ENCODE results near the gene TM6SF1.
"Not testable (repeated sequence)": the region's sequence is repeated elsewhere in the genome, so short reads cannot be mapped to it uniquely, and the experiment has no call there.

The TM6SF1 gene

GRCh38 chr15:83065431-83065830 lies 42.0 kb upstream of the TM6SF1 start:
- TF ChIP-seq, protein P1, sequence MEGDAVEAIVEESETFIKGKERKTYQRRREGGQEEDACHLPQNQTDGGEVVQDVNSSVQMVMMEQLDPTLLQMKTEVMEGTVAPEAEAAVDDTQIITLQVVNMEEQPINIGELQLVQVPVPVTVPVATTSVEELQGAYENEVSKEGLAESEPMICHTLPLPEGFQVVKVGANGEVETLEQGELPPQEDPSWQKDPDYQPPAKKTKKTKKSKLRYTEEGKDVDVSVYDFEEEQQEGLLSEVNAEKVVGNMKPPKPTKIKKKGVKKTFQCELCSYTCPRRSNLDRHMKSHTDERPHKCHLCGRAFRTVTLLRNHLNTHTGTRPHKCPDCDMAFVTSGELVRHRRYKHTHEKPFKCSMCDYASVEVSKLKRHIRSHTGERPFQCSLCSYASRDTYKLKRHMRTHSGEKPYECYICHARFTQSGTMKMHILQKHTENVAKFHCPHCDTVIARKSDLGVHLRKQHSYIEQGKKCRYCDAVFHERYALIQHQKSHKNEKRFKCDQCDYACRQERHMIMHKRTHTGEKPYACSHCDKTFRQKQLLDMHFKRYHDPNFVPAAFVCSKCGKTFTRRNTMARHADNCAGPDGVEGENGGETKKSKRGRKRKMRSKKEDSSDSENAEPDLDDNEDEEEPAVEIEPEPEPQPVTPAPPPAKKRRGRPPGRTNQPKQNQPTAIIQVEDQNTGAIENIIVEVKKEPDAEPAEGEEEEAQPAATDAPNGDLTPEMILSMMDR (IDR thresholded peaks at IDR 0.05; ENCODE audit: insufficient read depth, low read depth, low read length, missing control alignments), result no peak
- peak overlapping the region; percentile 98 for H3K4me3 ChIP-seq (ENCODE audit: low read depth, low read length)
- DNase-seq (ENCODE audit: low read depth), result no peak

DNA sequence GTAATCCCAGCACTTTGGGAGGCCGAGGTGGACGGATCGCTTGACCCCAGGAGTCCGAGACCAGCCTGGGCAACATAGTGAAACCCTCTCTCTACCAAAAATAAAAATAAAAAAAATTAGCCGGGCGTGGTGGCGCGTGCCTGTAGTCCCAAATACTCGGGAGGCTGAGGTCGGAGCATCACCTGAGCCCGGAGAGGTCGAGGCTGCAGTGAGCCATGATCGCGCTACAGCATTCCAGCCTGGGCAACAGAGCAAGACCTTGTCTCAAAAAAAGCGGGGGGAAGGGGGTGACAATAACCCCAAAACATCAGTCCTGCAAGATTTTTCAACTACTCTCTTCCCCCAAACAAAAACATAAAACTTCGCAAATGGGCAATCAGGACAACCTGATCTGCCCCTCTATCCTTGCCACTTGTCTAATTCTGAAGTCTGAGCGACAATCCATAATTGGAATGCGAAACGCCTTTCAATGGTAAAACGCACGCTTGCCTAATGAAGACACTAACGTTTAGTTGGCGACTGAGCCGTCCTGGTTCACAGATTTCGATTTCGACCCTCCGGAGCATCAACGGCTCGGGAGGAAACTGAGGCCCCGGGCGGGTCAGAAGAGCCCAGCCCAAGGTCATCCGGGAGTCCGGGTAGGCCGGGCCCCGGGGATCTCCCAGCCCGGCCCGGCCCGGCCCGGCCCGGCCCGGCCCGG lies 41.3 kb upstream of the TM6SF1 start:
- TF ChIP-seq, protein P1 (IDR thresholded peaks at IDR 0.05; ENCODE audit: insufficient read depth, low read depth, low read length, missing control alignments), result no peak
- DNase-seq (ENCODE audit: low read depth), result no peak
- H3K4me3 ChIP-seq (ENCODE audit: low read depth, low read length), result peak overlapping the region; percentile 98

GRCh38 chr15:83066734-83067637 lies 40.5 kb upstream of the TM6SF1 start, which contains the start of gene BTBD1:
BTBD1 (minus strand) TSS chr15:83067252; CDS start chr15:83067151, 101 bp downstream.
- TF ChIP-seq, protein P1 (IDR thresholded peaks at IDR 0.05; ENCODE audit: insufficient read depth, low read depth, low read length, missing control alignments), result no peak
- DNase-seq (ENCODE audit: low read depth), result peak; percentile 96
- H3K4me3 ChIP-seq (ENCODE audit: low read depth, low read length), result peak within 1 kb of the TSS; percentile 98

GRCh38 chr15:83067638-83067962 lies 39.8 kb upstream of the TM6SF1 start:
- TF ChIP-seq, protein P1 (IDR thresholded peaks at IDR 0.05; ENCODE audit: insufficient read depth, low read depth, low read length, missing control alignments), result no peak
- DNase-seq (ENCODE audit: low read depth), result no peak
- H3K4me3 ChIP-seq (ENCODE audit: low read depth, low read length), result peak overlapping the region; percentile 98

DNA sequence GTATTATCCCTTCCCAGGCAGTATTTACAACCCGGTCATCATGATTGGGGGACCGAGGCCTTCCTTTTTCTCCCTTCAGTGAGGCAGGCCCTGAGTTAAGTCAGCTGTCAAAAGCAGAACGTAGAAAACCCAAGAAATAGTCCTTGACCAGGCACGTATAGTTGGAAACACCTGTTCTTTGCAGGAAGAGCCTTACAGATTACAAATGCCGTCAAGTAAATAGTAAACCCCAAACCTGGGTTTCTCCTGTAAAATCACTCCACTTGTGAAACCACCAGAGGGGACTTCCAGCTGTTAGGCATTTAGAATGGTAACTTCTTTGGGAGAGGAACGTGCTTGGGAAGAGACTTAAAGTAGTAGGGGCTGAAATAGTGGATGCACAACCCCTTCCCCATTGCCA lies 39.4 kb upstream of the TM6SF1 start:
- no peak overlapping the region for H3K4me3 ChIP-seq (ENCODE audit: low read depth, low read length)
- TF ChIP-seq, protein P1 (IDR thresholded peaks at IDR 0.05; ENCODE audit: insufficient read depth, low read depth, low read length, missing control alignments), result no peak
- no peak for DNase-seq (ENCODE audit: low read depth)

DNA sequence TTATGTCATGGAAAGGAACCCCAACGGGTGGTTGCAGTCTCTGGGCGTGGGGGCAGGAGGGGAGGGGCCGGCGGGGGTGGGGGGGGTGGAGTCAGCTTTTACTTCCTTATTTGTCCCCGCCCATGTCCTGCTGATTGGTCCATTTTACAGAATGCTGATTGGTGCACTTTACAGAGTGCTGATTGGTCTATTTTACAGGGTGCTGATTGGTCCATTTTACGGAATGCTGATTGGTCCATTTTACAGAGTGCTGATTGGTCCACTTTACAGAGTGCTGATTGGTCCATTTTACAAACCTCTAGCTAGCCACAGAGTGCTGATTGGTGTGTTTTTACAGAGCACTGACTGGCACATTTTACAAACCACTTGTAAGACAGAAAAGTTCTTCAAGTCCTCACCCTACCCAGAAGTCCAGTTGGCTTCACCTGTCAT lies 38.2 kb upstream of the TM6SF1 start:
- peak; percentile 63 for DNase-seq (ENCODE audit: low read depth)
- H3K4me3 ChIP-seq (ENCODE audit: low read depth, low read length), result not testable (repeated sequence)

- DNase-seq (ENCODE audit: low read depth), result no peak
- TF ChIP-seq, protein P1 (IDR thresholded peaks at IDR 0.05; ENCODE audit: insufficient read depth, low read depth, low read length, missing control alignments), result no peak
- no peak overlapping the region for H3K4me3 ChIP-seq (ENCODE audit: low read depth, low read length)
Measured at GRCh38 chr15:83077491-83078230, 29.8 kb upstream of the TM6SF1 start.

Data from GM12865 (cell line).